IPS DF 6.9 (cell line): Measurements from ENCODE around the gene SBNO1.
"Not testable (repeated sequence)": the region's sequence is repeated elsewhere in the genome, so short reads cannot be mapped to it uniquely, and the experiment has no call there.

Source experiments
- DNase-seq: peaks from one replicate; pipeline ENCODE4 v3.0.0-alpha.2; 2013; ENCODE audit warnings: low read depth, low spot score
- H3K27ac ChIP-seq: one replicate; pipeline ENCODE4 v1.5.1; 2013; ENCODE audit warnings: low read length, control low read depth
- H3K27me3 ChIP-seq: 2 replicates; pipeline ENCODE4 v1.6.1; 2013; ENCODE audit warnings: mild to moderate bottlenecking, low read length; ENCODE audit not compliant: control insufficient read depth, insufficient read depth
- H3K36me3 ChIP-seq: 2 replicates; pipeline ENCODE4 v1.6.1; 2013; ENCODE audit warnings: low read length; ENCODE audit not compliant: control insufficient read depth, insufficient read depth
- H3K4me1 ChIP-seq: 2 replicates; pipeline ENCODE4 v1.6.1; 2013; ENCODE audit warnings: low read length; ENCODE audit not compliant: control insufficient read depth, insufficient read depth
- H3K4me3 ChIP-seq: 2 replicates; pipeline ENCODE4 v1.5.1; 2013; ENCODE audit warnings: mild to moderate bottlenecking, low read length
- H3K9me3 ChIP-seq: 2 replicates; pipeline ENCODE4 v1.6.1; 2013; ENCODE audit warnings: low read length, inconsistent platforms; ENCODE audit not compliant: control insufficient read depth, insufficient read depth
- WGBS: extraction: QIAGEN DNeasy Blood & Tissue Kit; methylation state at CpG from one replicate; pipeline ENCODE4 v1.1.7; 2013; ENCODE audit warnings: mixed read lengths, missing lambda C conversion rate; ENCODE audit not compliant: insufficient read length, insufficient coverage; 5-methylcytosine and 5-hydroxymethylcytosine counted together

The SBNO1 gene

DNA sequence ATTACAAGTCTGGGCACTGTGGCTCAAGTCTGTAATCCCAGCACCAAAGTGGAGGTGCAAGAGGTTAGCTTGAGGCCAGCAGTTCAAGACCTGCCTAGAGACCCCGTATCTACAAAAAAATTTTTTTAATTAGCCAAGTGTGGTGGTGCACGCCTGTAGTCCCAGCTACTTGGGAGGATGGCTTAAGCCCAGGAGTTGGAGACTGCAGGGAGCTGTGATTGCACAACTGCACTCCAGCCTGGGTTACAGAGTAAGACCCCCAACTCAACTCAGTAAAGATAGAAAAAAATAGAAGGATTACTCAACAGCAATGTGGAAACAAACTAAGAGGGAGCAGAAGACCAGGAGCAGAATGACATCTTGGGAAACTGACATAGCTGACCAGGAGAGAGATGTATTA is 13.3 kb downstream of the SBNO1 start:
- Histone ChIP-seq H3K4me3 (no peak overlapping the region), H3K4me1 (no peaks in the 10 kb centered on the region), H3K9me3 (no peaks in the 10 kb centered on the region), H3K27me3 (no peaks in the 10 kb centered on the region), H3K27ac (no peak overlapping the region), H3K36me3 (peaks cover 2% of the 10 kb centered on the region; the same call in 1 of the 2 replicates)
- no CpG with 5 or more reads among the region's 2 CpGs for WGBS
- no peak for DNase-seq

DNA sequence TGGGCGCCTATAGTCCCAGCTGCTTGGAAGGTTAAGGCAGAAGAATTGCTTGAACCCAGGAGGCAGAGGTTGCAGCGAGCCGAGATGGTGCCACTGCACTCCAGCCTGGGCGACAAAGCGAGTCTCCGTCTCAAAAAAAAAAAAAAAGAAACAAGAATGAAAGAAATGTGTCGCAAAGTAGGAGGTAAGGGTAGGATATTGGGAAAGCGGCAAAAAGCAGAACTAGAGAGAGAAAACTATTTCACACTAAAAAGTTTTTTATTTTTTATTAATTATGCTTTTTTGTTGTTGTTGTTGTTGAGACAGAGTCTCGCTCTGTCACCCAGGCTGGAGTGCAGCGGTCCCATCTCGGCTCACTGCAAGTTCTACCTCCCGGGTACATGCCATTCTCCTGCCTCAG is 17.7 kb downstream of the SBNO1 start:
- Histone ChIP-seq H3K27me3 (no peaks in the 10 kb centered on the region), H3K9me3 (no peaks in the 10 kb centered on the region), H3K27ac (no peak overlapping the region), H3K4me1 (no peaks in the 10 kb centered on the region), H3K4me3 (no peak overlapping the region), H3K36me3 (peaks cover 14% of the 10 kb centered on the region; the same call in 1 of the 2 replicates)
- WGBS, result no CpG with 5 or more reads among the region's 12 CpGs
- DNase-seq, result no peak

DNA sequence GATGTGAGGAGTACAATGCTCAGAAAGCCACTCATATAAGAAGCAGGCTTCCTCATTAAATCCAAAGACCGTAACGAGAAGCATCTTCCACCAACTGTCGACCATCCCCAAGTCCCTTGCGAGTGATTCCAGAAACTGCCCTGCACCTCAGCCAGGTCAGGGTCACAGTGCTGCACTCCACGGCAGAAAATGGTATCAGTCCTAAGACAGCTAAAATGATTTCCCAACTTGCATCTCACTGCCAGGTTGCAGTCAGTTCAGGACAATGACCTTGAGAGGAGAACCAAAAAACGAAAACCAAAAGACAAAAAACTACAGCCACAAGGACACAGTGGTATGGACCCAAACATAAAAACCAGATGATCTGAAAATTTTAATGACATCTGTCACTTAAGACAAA is 20.6 kb downstream of the SBNO1 start:
- no CpG with 5 or more reads among the region's 6 CpGs for WGBS
- no peak overlapping the region for H3K27ac ChIP-seq
- H3K4me1 ChIP-seq, result no peaks in the 10 kb centered on the region
- peaks cover 15% of the 10 kb centered on the region; the same call in 1 of the 2 replicates for H3K36me3 ChIP-seq
- H3K9me3 ChIP-seq, result no peaks in the 10 kb centered on the region
- no peak for DNase-seq
- no peaks in the 10 kb centered on the region for H3K27me3 ChIP-seq
- no peak overlapping the region for H3K4me3 ChIP-seq

DNA sequence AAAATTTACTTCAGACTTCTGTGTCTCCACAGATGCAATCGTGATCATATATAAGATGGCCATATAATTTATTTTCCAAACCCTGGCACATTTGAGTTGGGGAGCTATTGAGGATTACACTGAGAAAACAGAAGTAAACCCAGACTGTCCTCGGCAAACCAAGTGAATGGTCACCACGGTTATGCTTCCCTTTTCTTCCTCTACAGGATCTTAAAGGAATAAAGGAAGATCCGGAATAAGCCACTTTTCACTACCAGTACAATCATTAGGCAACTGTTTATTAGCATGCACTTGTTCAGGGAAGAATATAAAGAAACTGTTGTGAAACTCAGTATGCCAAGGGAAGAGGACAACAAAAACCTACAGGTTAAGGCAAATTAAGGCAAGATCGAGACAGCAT is 27.6 kb downstream of the SBNO1 start:
- no peaks in the 10 kb centered on the region for H3K27me3 ChIP-seq
- no peak overlapping the region for H3K27ac ChIP-seq
- no peak overlapping the region for H3K4me3 ChIP-seq
- H3K36me3 ChIP-seq, result peaks cover 4% of the 10 kb centered on the region; the same call in 1 of the 2 replicates
- WGBS, result no CpG with 5 or more reads among the region's 5 CpGs
- DNase-seq, result no peak
- no peaks in the 10 kb centered on the region for H3K4me1 ChIP-seq
- H3K9me3 ChIP-seq, result no peaks in the 10 kb centered on the region

DNA sequence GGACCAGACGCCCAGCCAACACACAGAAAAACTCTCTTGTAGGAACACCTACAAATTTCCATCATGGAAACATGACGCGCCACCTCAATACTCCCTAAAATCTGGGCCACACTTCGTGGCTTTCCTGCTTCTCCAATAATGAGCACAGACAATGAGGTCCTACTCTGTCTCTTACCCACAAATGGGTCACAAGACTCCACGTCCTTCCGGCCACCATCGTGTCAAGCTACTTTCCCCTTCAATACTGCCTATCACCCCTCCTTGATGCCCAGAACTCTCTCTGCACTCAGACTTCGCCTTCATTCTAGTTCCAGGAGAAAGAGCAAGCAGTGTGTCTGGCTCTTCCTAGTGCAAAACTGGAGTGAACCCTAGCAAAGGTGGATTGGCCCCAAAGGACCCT is 28.1 kb downstream of the SBNO1 start:
- H3K27ac ChIP-seq, result no peak overlapping the region
- no peaks in the 10 kb centered on the region for H3K9me3 ChIP-seq
- no CpG with 5 or more reads among the region's 8 CpGs for WGBS
- DNase-seq, result no peak
- no peak overlapping the region for H3K4me3 ChIP-seq
- H3K27me3 ChIP-seq, result no peaks in the 10 kb centered on the region
- H3K36me3 ChIP-seq, result peaks cover 4% of the 10 kb centered on the region; the same call in 1 of the 2 replicates
- no peaks in the 10 kb centered on the region for H3K4me1 ChIP-seq

DNA sequence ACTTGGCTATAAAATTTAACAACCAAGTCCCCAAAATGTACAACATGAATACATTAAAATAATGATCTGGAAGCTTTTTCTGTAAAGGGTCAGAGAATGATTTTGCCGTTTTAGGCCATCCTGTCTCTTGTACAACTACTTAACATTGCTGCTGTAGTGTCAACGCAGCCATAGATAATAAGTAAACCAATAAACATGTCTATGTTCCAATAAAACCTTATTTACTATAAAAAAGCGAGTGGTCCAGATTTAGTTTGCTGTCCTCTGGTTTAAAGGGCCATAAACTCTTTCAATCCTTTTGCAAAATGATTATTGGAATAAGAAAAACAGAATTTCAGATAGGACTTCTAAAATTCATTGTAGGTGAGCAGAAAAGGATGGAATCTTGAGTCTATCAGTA is 29.2 kb downstream of the SBNO1 start:
- H3K36me3 ChIP-seq, result peaks cover 7% of the 10 kb centered on the region
- no peak overlapping the region for H3K27ac ChIP-seq
- H3K4me3 ChIP-seq, result no peak overlapping the region
- no peak for DNase-seq
- no peaks in the 10 kb centered on the region for H3K4me1 ChIP-seq
- no peaks in the 10 kb centered on the region for H3K27me3 ChIP-seq
- H3K9me3 ChIP-seq, result no peaks in the 10 kb centered on the region
- WGBS, result no CpG with 5 or more reads among the region's 3 CpGs

DNA sequence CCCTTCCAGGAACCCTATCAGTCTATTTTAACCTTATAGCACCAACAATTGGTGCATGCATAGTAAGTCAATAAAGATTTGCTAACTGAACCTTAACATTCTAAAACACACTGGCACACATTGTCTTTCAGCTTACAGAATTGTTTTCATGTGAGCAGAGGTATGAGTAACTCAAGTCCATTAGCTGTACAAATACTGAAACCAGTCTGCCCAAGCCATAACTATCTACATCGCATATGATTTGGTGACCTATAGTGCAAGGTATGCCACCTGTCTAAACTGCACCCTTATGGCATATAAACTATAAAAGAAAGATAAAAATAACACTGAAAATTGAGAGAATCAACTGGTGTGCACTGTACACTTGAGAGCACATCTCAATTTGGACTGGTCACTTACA is 34.8 kb downstream of the SBNO1 start:
- Histone ChIP-seq H3K4me1 (no peaks in the 10 kb centered on the region), H3K27ac (no peak overlapping the region), H3K4me3 (no peak overlapping the region), H3K27me3 (no peaks in the 10 kb centered on the region), H3K9me3 (no peaks in the 10 kb centered on the region), H3K36me3 (peaks cover 10% of the 10 kb centered on the region)
- no CpG with 5 or more reads among the region's 1 CpG for WGBS
- DNase-seq, result no peak

DNA sequence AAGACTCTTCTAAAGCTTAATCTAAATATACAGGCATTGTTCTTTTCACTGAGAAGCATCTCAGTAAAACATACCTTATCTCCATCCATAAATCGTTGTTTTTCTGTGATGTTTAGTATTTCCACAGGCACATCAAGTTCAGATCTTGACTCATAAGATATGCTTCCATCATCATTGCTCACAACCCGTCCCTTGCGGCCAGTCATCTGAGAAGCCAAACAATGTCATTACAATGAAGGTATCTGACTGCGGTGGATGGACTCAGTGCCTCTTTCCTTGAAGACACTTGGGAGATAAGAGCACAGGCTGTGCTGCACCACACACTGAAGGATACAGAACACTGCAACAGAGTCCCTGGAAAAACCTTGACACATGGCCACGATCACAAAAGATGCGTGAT is 44.8 kb downstream of the SBNO1 start:
- Histone ChIP-seq H3K36me3 (peaks cover 27% of the 10 kb centered on the region; the same call in 1 of the 2 replicates), H3K27ac (no peak overlapping the region), H3K9me3 (no peaks in the 10 kb centered on the region), H3K4me3 (no peak overlapping the region), H3K27me3 (no peaks in the 10 kb centered on the region), H3K4me1 (no peaks in the 10 kb centered on the region)
- WGBS, result no CpG with 5 or more reads among the region's 6 CpGs
- no peak for DNase-seq

DNA sequence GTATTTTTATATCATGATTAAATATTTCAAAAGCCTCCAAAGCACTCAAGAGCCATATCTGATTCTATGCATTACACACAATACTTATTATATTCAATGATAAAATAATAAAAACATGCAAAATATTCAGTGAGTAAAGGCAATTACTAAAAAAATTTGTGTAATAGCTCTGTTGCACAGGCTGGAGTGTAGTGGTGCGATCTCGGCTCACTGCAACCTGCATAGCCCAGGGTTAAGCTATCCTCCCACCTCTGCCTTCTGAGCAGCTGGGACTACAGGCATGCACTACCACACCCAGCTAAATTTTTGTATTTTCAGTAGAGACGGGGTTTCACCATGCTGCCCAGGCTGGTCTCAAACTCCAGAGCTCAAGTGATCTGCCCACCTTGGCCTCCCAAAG is 45.4 kb downstream of the SBNO1 start:
- H3K9me3 ChIP-seq, result no peaks in the 10 kb centered on the region
- H3K4me3 ChIP-seq, result no peak overlapping the region
- WGBS, result no CpG with 5 or more reads among the region's 3 CpGs
- H3K27me3 ChIP-seq, result no peaks in the 10 kb centered on the region
- DNase-seq, result no peak
- peaks cover 25% of the 10 kb centered on the region; the same call in 1 of the 2 replicates for H3K36me3 ChIP-seq
- no peaks in the 10 kb centered on the region for H3K4me1 ChIP-seq
- no peak overlapping the region for H3K27ac ChIP-seq

DNA sequence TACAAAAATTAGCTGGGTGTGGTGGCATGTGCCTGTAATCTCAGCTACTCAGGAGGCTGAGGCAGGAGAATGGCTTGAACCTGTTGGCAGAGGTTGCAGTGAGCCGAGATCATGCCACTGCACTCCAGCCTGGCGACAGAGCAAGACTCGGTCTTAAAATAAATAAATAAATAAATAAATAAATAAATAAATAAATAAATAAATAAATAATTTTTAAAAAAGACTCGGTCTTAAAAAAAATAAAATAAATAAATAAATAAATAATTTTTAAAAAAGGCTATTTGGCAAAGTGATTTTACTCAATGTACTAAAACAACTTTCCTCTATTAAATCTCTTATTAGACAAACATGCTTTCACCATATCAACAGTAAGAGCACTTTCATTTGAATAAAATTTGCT is 51.6 kb downstream of the SBNO1 start:
- H3K27ac ChIP-seq, H3K4me3 ChIP-seq, H3K27me3 ChIP-seq, H3K4me1 ChIP-seq, DNase-seq, H3K9me3 ChIP-seq: not testable (repeated sequence)
- whole genome bisulfite sequencing, result 100% methylated on average over 1 of the region's 4 CpGs
- H3K36me3 ChIP-seq, result peaks cover 15% of the 10 kb centered on the region; the same call in 1 of the 2 replicates

DNA sequence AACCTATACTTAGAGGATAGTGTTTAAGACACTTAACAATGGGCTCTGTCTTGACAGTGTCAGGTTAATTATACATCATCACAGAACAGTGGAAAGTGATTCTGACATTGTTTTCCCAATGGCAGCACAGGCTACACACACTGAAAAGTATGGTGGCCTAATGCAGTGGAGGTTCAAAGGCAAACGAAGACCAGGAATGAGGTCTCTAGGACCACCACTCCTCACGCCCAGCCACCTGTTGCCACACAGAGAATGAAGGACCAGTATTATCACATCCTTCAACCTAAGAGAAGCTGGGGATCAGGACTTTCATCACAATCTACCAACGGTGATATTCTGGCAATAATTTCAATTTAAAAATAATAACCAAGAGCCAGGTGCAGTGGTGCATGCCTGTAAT is 58.4 kb downstream of the SBNO1 start:
- Histone ChIP-seq H3K36me3 (peaks cover 15% of the 10 kb centered on the region), H3K27me3 (no peaks in the 10 kb centered on the region), H3K4me3 (no peak overlapping the region), H3K4me1 (no peaks in the 10 kb centered on the region), H3K9me3 (no peaks in the 10 kb centered on the region), H3K27ac (no peak overlapping the region)
- WGBS, result no CpG with 5 or more reads among the region's 3 CpGs
- DNase-seq, result no peak
